ENCODE measurements around the gene ARHGAP25. TPM values are rescaled to one million over a fixed set of nuclear protein-coding genes. Genes with fewer than 3 reads are reported as not detected.

The ARHGAP25 gene, protein sequence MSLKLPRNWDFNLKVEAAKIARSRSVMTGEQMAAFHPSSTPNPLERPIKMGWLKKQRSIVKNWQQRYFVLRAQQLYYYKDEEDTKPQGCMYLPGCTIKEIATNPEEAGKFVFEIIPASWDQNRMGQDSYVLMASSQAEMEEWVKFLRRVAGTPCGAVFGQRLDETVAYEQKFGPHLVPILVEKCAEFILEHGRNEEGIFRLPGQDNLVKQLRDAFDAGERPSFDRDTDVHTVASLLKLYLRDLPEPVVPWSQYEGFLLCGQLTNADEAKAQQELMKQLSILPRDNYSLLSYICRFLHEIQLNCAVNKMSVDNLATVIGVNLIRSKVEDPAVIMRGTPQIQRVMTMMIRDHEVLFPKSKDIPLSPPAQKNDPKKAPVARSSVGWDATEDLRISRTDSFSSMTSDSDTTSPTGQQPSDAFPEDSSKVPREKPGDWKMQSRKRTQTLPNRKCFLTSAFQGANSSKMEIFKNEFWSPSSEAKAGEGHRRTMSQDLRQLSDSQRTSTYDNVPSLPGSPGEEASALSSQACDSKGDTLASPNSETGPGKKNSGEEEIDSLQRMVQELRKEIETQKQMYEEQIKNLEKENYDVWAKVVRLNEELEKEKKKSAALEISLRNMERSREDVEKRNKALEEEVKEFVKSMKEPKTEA
- total RNA-seq = 100 to 1,000 TPM in 1 of 2 experiments, 10 to 100 TPM in 1; 90.2 to 126 TPM

DNA sequence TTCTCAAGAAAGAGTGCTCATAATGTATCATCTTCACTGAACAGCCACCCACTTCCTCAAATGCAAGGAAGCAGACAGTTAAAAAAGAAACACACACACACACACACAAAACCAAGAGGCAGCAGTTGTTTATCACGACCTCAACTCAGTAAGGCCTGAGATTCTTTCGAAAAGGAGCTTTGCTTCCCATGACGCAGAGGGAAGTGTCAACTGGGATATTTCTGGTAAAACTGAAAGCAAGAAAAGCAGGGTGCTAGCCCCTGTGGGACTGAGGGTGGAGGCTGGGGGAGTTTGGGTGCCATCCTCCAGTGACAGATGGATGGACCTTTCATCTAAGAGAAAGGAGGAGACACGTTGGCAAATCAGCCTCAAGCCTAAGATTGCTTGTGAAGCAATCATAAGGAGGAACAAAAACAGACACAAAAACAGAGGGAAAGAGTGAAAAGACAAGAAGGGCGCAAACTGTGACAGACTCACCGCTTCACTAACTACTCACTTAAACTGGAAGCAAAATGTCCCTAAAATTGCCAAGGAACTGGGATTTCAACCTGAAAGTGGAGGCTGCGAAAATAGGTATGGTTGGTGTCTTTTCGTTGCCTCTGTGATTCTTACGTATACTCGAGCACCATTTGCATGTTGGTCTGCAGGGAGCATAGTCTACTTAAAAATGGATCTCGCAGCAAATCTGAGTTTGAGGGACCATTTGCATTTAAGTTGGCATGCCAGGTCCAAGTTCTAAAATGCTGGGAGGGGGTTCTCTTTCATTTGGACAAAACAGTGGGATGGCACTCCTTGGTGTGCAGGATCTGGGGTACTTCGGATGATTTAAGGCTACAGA, at the start of gene ARHGAP25:
Gene ARHGAP25 (plus strand): TSS at position 124 of the 838 bp plus-strand sequence. CDS start 389 bp downstream, at position 513.
- H3K27ac Mint-ChIP-seq = no peak within 1 kb of the TSS
- DNase-seq (peak; percentile 80), ATAC-seq (peak; percentile 64)
- no peaks in the 10 kb centered on the region for H3K27me3 Mint-ChIP-seq
- peaks cover 35% of the 10 kb centered on the region for H3K4me1 Mint-ChIP-seq
- H3K9me3 Mint-ChIP-seq (ENCODE audit: low read depth) = no peaks in the 10 kb centered on the region
- no peak within 1 kb of the TSS for H3K4me3 Mint-ChIP-seq
- H3K36me3 Mint-ChIP-seq = peaks cover 37% of the 10 kb centered on the region
- CTCF ChIA-PET = interaction anchor here (1.0 to 4.7 kb wide), 11 partner anchors 10 to 247 kb away, joined by 4 to 34 read pairs (median 7); no protein-coding TSS in a partner anchor

DNA sequence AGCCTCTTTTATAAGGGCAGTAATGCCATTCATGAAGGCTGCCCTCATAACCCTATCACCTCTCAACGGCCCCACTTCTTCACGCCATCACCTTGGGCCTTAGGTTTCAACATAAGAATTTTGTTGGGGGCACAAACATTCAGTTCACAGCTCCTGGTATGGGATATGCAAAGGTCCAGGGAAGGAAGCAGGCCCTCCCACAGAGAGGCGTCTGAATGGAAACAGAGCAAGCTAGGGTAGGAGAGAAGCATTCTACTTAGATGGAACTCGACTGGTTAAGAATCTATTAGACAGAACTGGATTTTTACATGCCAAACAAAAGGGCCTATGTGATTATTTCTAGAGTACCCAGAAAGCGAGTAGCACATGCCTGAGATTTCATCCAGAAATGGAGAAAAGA, 48.4 kb upstream of the ARHGAP25 start:
- no peaks in the 10 kb centered on the region for H3K9me3 Mint-ChIP-seq (ENCODE audit: low read depth)
- no peaks in the 10 kb centered on the region for H3K36me3 Mint-ChIP-seq
- H3K4me1 Mint-ChIP-seq = peaks cover 20% of the 10 kb centered on the region
- CTCF ChIA-PET = no interaction called here
- ATAC-seq (no peak), DNase-seq (no peak)
- peaks cover 4% of the 10 kb centered on the region for H3K27me3 Mint-ChIP-seq
- H3K27ac Mint-ChIP-seq = no peak overlapping the region
- no peak overlapping the region for H3K4me3 Mint-ChIP-seq

DNA sequence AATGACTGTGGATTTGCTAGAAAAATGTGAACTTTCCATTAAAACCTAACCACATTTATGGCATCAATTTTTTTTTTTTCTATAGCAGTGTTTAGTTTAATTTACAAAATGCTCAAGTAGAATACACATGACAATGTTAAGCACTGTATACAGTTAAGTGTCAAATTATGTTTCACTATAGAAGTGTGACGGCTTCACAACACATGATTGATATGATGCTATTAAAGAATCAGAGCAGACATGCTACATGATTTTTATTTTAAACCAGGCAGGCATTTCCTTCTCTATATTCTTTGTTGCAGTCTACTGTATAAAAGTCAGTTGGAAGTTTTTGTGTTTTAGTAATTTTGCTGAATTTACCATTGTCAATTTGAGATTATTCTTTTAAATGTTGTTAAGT, 47.6 kb upstream of the ARHGAP25 start:
- DNase-seq = no peak
- peaks cover 20% of the 10 kb centered on the region for H3K4me1 Mint-ChIP-seq
- no peaks in the 10 kb centered on the region for H3K9me3 Mint-ChIP-seq (ENCODE audit: low read depth)
- peaks cover 8% of the 10 kb centered on the region for H3K27me3 Mint-ChIP-seq
- CTCF ChIA-PET = no interaction called here
- H3K36me3 Mint-ChIP-seq = peaks cover 2% of the 10 kb centered on the region
- no peak overlapping the region for H3K27ac Mint-ChIP-seq
- H3K4me3 Mint-ChIP-seq = no peak overlapping the region
- no peak for ATAC-seq

DNA sequence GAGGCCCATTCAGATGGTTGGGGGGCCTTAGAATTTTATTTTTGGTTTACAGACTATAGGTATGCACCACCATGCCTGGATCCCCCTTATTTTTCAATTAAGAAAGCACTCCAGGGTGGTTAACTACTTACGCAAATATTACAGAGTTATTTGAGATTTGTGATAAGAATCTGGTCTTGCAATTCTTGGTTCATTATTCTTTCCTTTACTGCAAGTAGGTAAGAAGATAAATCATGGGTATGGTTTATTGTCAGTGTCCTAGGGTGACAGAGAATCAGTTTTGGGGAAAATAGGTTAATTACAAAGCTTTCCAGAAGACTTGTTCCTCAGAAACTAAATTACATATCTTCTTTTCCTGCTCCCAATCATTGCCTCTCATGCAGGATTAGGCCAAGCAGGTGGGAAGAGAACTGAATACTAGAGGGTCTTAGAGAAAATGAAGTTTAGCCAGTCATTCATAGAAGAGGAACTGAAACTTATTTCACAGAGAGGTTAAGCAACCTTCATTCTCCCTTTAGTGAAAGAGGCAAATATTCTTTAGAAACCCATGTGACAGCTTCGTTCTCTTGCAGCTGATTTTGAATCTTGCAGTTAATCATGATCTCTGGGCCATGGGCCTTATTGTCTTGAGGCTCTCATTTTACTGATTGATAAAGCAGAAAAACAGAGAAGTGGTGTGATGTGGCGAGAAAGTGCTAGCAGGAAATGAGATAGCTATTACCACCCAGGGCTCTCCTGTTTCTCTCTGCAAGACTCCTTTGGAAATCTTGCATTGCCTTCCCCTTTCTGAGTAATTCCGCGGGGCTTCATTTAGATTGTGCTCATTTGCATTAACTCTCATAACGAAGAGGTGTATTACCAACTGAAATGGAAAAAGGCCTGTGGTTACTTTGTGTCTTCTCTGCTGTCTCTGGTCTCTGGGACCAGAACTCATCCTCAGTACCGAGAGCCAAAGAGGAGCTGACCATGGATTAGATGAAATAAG, 44.8 kb upstream of the ARHGAP25 start:
- Mint-ChIP-seq H3K4me1 (peaks cover 20% of the 10 kb centered on the region), H3K27ac (peak overlapping the region; percentile 44), H3K27me3 (peaks cover 16% of the 10 kb centered on the region), H3K9me3 (ENCODE audit: low read depth) (no peaks in the 10 kb centered on the region), H3K36me3 (peaks cover 2% of the 10 kb centered on the region), H3K4me3 (no peak overlapping the region)
- CTCF ChIA-PET = interaction anchor here (0.8 to 2.0 kb wide), 4 partner anchors 10 to 202 kb away, joined by 3 to 4 read pairs (median 3); no protein-coding TSS in a partner anchor
- ATAC-seq = peak; percentile 57
- DNase-seq = no peak

DNA sequence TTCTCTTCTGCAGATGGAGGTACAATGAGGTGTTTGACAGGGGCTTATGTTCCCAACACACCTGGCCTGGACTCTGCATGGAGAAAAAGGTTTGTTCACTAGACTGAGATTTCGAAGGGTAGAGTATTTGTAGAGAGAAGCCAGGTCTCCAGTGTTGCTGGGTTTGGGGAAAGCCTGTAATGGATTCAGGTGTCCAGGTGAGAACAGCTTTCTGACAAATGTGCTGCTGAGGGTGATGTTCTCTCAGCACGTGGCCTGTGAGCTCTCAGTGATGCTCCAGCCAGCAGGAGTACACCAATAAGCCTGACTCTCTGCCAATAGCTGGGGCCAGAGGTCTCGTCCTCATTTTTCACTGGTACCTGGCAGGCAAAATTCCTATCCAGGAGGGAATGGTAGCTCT, 43.8 kb upstream of the ARHGAP25 start:
- H3K36me3 Mint-ChIP-seq = peaks cover 2% of the 10 kb centered on the region
- H3K4me3 Mint-ChIP-seq = no peak overlapping the region
- H3K27me3 Mint-ChIP-seq = peaks cover 16% of the 10 kb centered on the region
- peaks cover 20% of the 10 kb centered on the region for H3K4me1 Mint-ChIP-seq
- DNase-seq (no peak), ATAC-seq (no peak)
- CTCF ChIA-PET = interaction anchor here (0.8 to 2.0 kb wide), 4 partner anchors 18 to 228 kb away, joined by 3 to 8 read pairs (median 4); no protein-coding TSS in a partner anchor
- no peak overlapping the region for H3K27ac Mint-ChIP-seq
- no peaks in the 10 kb centered on the region for H3K9me3 Mint-ChIP-seq (ENCODE audit: low read depth)

DNA sequence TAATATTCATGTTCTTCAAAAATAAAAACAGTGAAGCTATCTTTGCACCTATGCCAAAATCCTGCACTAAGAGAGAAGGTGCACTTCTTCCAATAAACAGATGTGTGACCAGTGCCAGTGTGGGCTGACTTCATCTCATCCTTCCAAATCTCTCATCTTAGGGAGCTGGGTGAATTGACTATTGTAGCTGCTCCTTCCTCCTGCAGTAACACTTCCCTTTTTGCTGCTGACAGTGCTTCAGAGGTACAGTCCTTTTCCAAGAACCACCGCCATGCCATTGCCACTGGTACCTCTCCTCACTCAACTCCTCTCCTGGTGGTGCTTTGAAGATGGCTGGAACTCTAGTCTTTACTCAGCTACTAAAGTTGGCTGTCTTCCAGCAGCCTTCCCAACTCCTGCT, 42.1 kb upstream of the ARHGAP25 start:
- Mint-ChIP-seq H3K9me3 (ENCODE audit: low read depth) (no peaks in the 10 kb centered on the region), H3K4me1 (peaks cover 20% of the 10 kb centered on the region), H3K27ac (no peak overlapping the region), H3K27me3 (peaks cover 18% of the 10 kb centered on the region), H3K4me3 (no peak overlapping the region), H3K36me3 (peaks cover 2% of the 10 kb centered on the region)
- CTCF ChIA-PET = interaction anchor here (2.0 kb wide), 1 partner anchor 17 kb away, joined by 8 read pairs; no protein-coding TSS in a partner anchor
- no peak for DNase-seq
- ATAC-seq = no peak

DNA sequence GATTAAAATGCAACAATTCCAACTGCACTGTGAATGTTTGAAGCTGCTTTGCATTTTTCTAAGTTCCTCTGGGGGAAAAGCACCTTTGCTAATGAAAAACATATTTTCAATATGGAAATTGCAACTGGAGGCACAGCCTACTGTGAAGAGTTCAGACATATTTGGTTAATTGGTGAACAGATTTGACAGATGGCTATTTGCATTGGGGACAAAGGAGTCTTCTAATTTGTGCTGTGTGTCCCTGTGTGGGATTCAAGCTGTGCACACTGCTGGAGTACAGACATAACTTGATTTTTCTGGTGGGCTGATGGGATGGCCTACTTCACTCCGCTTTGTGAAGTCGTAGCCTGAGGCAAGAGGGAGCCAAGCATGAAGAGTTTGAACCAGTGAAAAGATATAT, 40.7 kb upstream of the ARHGAP25 start:
- Mint-ChIP-seq H3K27me3 (peaks cover 18% of the 10 kb centered on the region), H3K36me3 (peaks cover 2% of the 10 kb centered on the region), H3K9me3 (ENCODE audit: low read depth) (no peaks in the 10 kb centered on the region), H3K4me3 (no peak overlapping the region), H3K4me1 (peaks cover 19% of the 10 kb centered on the region), H3K27ac (no peak overlapping the region)
- ATAC-seq (no peak), DNase-seq (no peak)
- CTCF ChIA-PET = interaction anchor here (1.8 kb wide), 1 partner anchor 15 kb away, joined by 6 read pairs; no protein-coding TSS in a partner anchor

DNA sequence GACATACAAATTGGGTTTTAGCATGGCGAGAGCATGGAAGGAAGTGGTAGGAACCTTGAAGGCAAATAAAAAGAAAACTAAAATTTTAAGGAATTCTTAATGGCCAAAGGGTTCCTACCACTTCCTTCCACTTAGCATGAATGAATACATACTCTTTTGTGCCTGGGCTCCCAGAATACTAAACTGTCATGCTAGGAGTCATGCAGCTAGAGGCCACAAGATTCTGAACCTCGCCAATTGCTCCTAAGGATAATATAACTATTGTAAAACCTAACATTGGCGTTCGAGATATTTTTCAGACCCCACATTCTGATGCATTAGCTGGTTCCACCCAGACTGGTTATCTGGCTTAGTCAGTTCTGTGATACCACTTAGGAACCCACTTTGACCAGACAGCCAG, 38.6 kb upstream of the ARHGAP25 start:
- H3K4me3 Mint-ChIP-seq = no peak overlapping the region
- H3K27ac Mint-ChIP-seq = no peak overlapping the region
- peaks cover 4% of the 10 kb centered on the region for H3K36me3 Mint-ChIP-seq
- no peak for ATAC-seq
- peaks cover 2% of the 10 kb centered on the region for H3K9me3 Mint-ChIP-seq (ENCODE audit: low read depth)
- H3K27me3 Mint-ChIP-seq = peaks cover 18% of the 10 kb centered on the region
- CTCF ChIA-PET = interaction anchor here (1.8 kb wide), 1 partner anchor 13 kb away, joined by 4 read pairs; no protein-coding TSS in a partner anchor
- DNase-seq = no peak
- no peaks in the 10 kb centered on the region for H3K4me1 Mint-ChIP-seq

DNA sequence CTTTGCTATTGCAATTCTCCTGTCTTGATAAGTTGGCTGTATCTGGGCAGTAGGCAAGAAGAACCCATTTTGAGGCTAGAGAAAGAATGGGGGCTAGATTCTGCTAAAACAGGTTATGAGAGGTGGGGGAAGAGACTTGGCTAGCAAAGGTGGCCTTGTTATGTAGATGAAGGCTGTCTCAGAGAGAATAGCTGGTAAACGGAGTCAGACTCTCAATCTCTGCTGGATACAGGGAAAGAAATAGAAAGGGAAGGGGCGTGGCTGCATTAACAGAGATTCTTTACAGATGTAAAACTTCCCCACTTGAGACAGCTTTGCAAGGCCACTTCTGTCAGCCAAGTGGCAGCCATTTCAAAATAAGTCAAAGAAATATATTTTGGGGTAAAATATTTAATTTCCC, 38.1 kb upstream of the ARHGAP25 start:
- peaks cover 18% of the 10 kb centered on the region for H3K27me3 Mint-ChIP-seq
- peaks cover 4% of the 10 kb centered on the region for H3K36me3 Mint-ChIP-seq
- H3K9me3 Mint-ChIP-seq (ENCODE audit: low read depth) = peaks cover 2% of the 10 kb centered on the region
- no peaks in the 10 kb centered on the region for H3K4me1 Mint-ChIP-seq
- no peak overlapping the region for H3K4me3 Mint-ChIP-seq
- no peak overlapping the region for H3K27ac Mint-ChIP-seq
- no peak for ATAC-seq
- DNase-seq = no peak
- CTCF ChIA-PET = interaction anchor here (1.2 to 1.8 kb wide), 3 partner anchors 13 to 24 kb away, joined by 3 to 4 read pairs (median 4); no protein-coding TSS in a partner anchor

DNA sequence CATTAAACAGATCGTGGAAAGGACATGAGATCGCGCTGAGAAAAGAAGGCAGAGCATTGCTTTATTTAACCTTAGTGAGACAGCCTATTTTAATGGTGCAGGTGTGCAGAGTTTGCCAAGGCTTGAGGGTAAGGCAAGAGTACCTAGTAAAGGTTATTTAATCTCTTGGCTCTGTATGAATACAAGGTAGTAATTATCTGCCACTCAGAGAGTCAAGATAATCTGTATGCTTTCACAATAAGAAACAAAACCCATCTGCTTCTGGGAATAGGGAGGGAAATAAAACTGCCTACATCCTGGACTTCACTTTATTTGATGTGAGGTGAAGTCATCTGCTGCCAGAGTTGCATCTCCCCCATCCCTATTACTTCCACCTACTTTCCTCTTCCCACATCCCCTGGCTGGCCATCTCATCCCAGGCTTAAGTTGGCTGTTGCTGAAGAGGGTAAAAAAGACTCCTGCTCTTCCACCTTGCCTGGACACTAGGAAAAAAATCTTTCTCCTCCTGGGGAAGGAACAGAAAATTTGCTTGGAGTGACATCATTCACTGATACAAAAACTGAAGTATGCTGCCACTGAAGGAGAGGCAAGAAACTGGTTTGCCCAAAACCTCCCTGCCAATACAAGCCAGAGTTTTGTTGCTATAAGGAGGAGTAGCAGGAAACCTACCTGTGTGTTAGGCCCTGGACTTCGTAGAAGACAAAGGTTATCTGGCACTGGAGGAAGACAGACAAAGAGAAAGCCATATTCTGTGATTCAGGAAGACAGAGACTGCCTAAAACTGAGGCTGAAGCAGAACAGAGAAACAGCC, 35.8 kb upstream of the ARHGAP25 start:
- no peak for ATAC-seq

DNA sequence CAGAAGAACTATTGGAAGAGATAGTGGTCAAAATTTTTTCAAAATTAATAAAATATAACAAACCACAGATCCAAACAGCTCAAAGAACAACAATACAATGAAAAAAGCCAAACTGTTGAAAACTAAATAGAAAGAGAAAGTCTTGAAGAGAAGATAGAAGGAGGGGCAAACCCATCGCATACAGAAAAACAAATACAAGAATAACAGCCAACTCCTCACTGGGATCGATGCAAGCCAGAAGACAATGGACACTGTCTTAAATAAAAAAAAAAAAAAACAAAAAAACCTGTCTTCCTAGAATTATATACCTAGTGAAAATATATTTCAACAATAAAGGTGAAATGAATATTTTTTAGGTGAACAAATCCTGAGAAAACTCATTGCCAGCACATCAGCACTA, 34.1 kb upstream of the ARHGAP25 start:
- H3K4me1 Mint-ChIP-seq = no peaks in the 10 kb centered on the region
- peaks cover 2% of the 10 kb centered on the region for H3K9me3 Mint-ChIP-seq (ENCODE audit: low read depth)
- CTCF ChIA-PET = interaction anchor here (1.5 kb wide), 1 partner anchor 8 kb away, joined by 7 read pairs; no protein-coding TSS in a partner anchor
- H3K4me3 Mint-ChIP-seq = no peak overlapping the region
- no peak for ATAC-seq
- H3K27ac Mint-ChIP-seq = no peak overlapping the region
- H3K36me3 Mint-ChIP-seq = peaks cover 2% of the 10 kb centered on the region
- DNase-seq = no peak
- H3K27me3 Mint-ChIP-seq = peaks cover 9% of the 10 kb centered on the region

More for the DNA sequence above, 35.8 kb upstream of the ARHGAP25 start:
- no peak for DNase-seq
- Mint-ChIP-seq H3K27me3 (peaks cover 10% of the 10 kb centered on the region), H3K4me1 (no peaks in the 10 kb centered on the region), H3K9me3 (ENCODE audit: low read depth) (peaks cover 2% of the 10 kb centered on the region), H3K4me3 (no peak overlapping the region), H3K27ac (no peak overlapping the region), H3K36me3 (peaks cover 2% of the 10 kb centered on the region)
- CTCF ChIA-PET = interaction anchor here (1.5 kb wide), 1 partner anchor 10 kb away, joined by 7 read pairs; no protein-coding TSS in a partner anchor
